Immature natural killer cell (primary cell): ENCODE measurements around the gene NEK2. TPM values are rescaled to one million over a fixed set of nuclear protein-coding genes. Genes with fewer than 3 reads are reported as not detected.
"Not testable (repeated sequence)": the region's sequence is repeated elsewhere in the genome, so short reads cannot be mapped to it uniquely, and the experiment has no call there.

Experiments used
- DNase-seq, 3 donors: peaks; one replicate each; pipeline ENCODE4 v3.0.0; 2022; ENCODE audit warnings: mixed read lengths in 1 of 3
- H3K27ac Mint-ChIP-seq, 6 donors: one replicate each; pipeline ENCODE4 v1.8.0; 2020; ENCODE audit warnings: mixed read lengths in 6 of 6, mild to moderate bottlenecking in 5 of 6, inconsistent platforms in 4 of 6, moderate library complexity in 3 of 6
- H3K27me3 Mint-ChIP-seq, 3 donors: one replicate each; pipeline ENCODE4 v1.8.0; 2020 to 2021; ENCODE audit warnings: low read depth in 3 of 3, mild to moderate bottlenecking in 3 of 3, mixed read lengths in 3 of 3, moderate library complexity in 3 of 3, inconsistent platforms in 1 of 3
- H3K36me3 Mint-ChIP-seq, 3 donors: one replicate each; pipeline ENCODE4 v1.8.0; 2020; ENCODE audit warnings: mixed read lengths in 3 of 3, inconsistent platforms in 2 of 3, mild to moderate bottlenecking in 2 of 3
- H3K4me1 Mint-ChIP-seq, 2 donors: one replicate each; pipeline ENCODE4 v1.8.0; 2020; ENCODE audit warnings: inconsistent platforms in 2 of 2, mild to moderate bottlenecking in 2 of 2, mixed read lengths in 2 of 2, moderate library complexity in 1 of 2
- H3K4me3 Mint-ChIP-seq, 5 donors: one replicate each; pipeline ENCODE4 v1.8.0; 2020; ENCODE audit warnings: mild to moderate bottlenecking in 5 of 5, mixed read lengths in 5 of 5, inconsistent platforms in 3 of 5, moderate library complexity in 3 of 5
- H3K9me3 Mint-ChIP-seq, 6 donors: one replicate each; pipeline ENCODE4 v1.8.0; 2020; ENCODE audit warnings: mild to moderate bottlenecking in 6 of 6, mixed read lengths in 6 of 6, inconsistent platforms in 4 of 6, moderate library complexity in 3 of 6
- polyA plus RNA-seq, 3 donors: library from polyadenylated mRNA; unstranded; fragments of 300-500 nt; fragmentation: Illumina TruSeq; gene quantifications; one replicate each; pipeline ENCODE4 v1.2.3, GENCODE V29; 2021

The NEK2 gene
- polyA plus RNA-seq, 3 donors from 2014 or later = 0.39 to 1.4 (median 1.00) TPM

GRCh38 chr1:211630236-211631081, 45.0 kb downstream of the NEK2 start:
- no peak for DNase-seq
- Mint-ChIP-seq H3K4me3 (no peak overlapping the region), H3K36me3 (no peaks in the 10 kb centered on the region), H3K27ac (no peak overlapping the region), H3K9me3 (no peaks in the 10 kb centered on the region), H3K27me3 (peaks cover 0 to 4% (median 4%) of the 10 kb centered on the region in 3 donors), H3K4me1 (peaks cover 17 to 24% of the 10 kb centered on the region in 2 donors)

- H3K27ac Mint-ChIP-seq = no peak overlapping the region
- H3K27me3 Mint-ChIP-seq = peaks cover 0 to 3% (median 0%) of the 10 kb centered on the region in 3 donors
- no peak overlapping the region for H3K4me3 Mint-ChIP-seq
- peaks cover 20 to 25% of the 10 kb centered on the region in 2 donors for H3K4me1 Mint-ChIP-seq
- H3K9me3 Mint-ChIP-seq = no peaks in the 10 kb centered on the region
- DNase-seq = no peak
- no peaks in the 10 kb centered on the region for H3K36me3 Mint-ChIP-seq
These were observed 47.0 kb downstream of the NEK2 start for GRCh38 chr1:211628417-211628816.

- Mint-ChIP-seq H3K27ac (no peak overlapping the region), H3K4me1 (peaks cover 10 to 17% of the 10 kb centered on the region in 2 donors), H3K9me3 (no peaks in the 10 kb centered on the region), H3K27me3 (no peaks in the 10 kb centered on the region), H3K36me3 (no peaks in the 10 kb centered on the region), H3K4me3 (no peak overlapping the region)
- no peak for DNase-seq
These were observed 48.2 kb downstream of the NEK2 start for GRCh38 chr1:211627259-211627658.

- DNase-seq, H3K9me3 Mint-ChIP-seq, H3K4me3 Mint-ChIP-seq, H3K27me3 Mint-ChIP-seq, H3K27ac Mint-ChIP-seq, H3K4me1 Mint-ChIP-seq, H3K36me3 Mint-ChIP-seq: not testable (repeated sequence)
These were observed 49.6 kb downstream of the NEK2 start for GRCh38 chr1:211625866-211626265.

GRCh38 chr1:211625040-211625439, 50.4 kb downstream of the NEK2 start:
- Mint-ChIP-seq H3K36me3 (no peaks in the 10 kb centered on the region), H3K27me3 (peaks cover 0 to 2% (median 0%) of the 10 kb centered on the region in 3 donors), H3K4me1 (peaks cover 2 to 7% of the 10 kb centered on the region in 2 donors), H3K9me3 (no peaks in the 10 kb centered on the region), H3K27ac (no peak overlapping the region), H3K4me3 (no peak overlapping the region)
- peak; percentile 47 to 62 (median 55) for DNase-seq

GRCh38 chr1:211623515-211623914, 51.9 kb downstream of the NEK2 start:
- peak overlapping the region in 1 of 6 donors; percentile 46 for H3K27ac Mint-ChIP-seq
- H3K27me3 Mint-ChIP-seq = peaks cover 0 to 2% (median 0%) of the 10 kb centered on the region in 3 donors
- DNase-seq = no peak
- H3K4me3 Mint-ChIP-seq = no peak overlapping the region
- no peaks in the 10 kb centered on the region for H3K9me3 Mint-ChIP-seq
- peaks cover 2 to 7% of the 10 kb centered on the region in 2 donors for H3K4me1 Mint-ChIP-seq
- no peaks in the 10 kb centered on the region for H3K36me3 Mint-ChIP-seq

- peaks cover 0 to 2% (median 0%) of the 10 kb centered on the region in 3 donors for H3K27me3 Mint-ChIP-seq
- no peak overlapping the region for H3K27ac Mint-ChIP-seq
- DNase-seq = no peak
- H3K36me3 Mint-ChIP-seq = no peaks in the 10 kb centered on the region
- H3K9me3 Mint-ChIP-seq = no peaks in the 10 kb centered on the region
- H3K4me3 Mint-ChIP-seq = no peak overlapping the region
- H3K4me1 Mint-ChIP-seq = peaks cover 2 to 7% of the 10 kb centered on the region in 2 donors
These were observed 53.8 kb downstream of the NEK2 start for GRCh38 chr1:211621447-211622198.

- DNase-seq = no peak
- H3K4me3 Mint-ChIP-seq = no peak overlapping the region
- H3K9me3 Mint-ChIP-seq = no peaks in the 10 kb centered on the region
- H3K4me1 Mint-ChIP-seq = peaks cover 2 to 7% of the 10 kb centered on the region in 2 donors
- H3K27me3 Mint-ChIP-seq = peaks cover 0 to 2% (median 2%) of the 10 kb centered on the region in 3 donors
- peak overlapping the region in 1 of 6 donors; percentile 43 for H3K27ac Mint-ChIP-seq
- H3K36me3 Mint-ChIP-seq = no peaks in the 10 kb centered on the region
These were observed 55.3 kb downstream of the NEK2 start for GRCh38 chr1:211620097-211620496.

GRCh38 chr1:211619033-211619996, 56.1 kb downstream of the NEK2 start:
- no peak for DNase-seq
- H3K27ac Mint-ChIP-seq = no peak overlapping the region
- H3K9me3 Mint-ChIP-seq = no peaks in the 10 kb centered on the region
- H3K4me3 Mint-ChIP-seq = no peak overlapping the region
- H3K4me1 Mint-ChIP-seq = peaks cover 0 to 7% of the 10 kb centered on the region in 2 donors
- peaks cover 0 to 3% (median 2%) of the 10 kb centered on the region in 3 donors for H3K27me3 Mint-ChIP-seq
- H3K36me3 Mint-ChIP-seq = no peaks in the 10 kb centered on the region

- H3K4me1 Mint-ChIP-seq = peaks cover 0 to 5% of the 10 kb centered on the region in 2 donors
- no peak overlapping the region for H3K27ac Mint-ChIP-seq
- H3K36me3 Mint-ChIP-seq = no peaks in the 10 kb centered on the region
These were observed 58.5 kb downstream of the NEK2 start for GRCh38 chr1:211616965-211617297.

GRCh38 chr1:211616231-211616964, 59.0 kb downstream of the NEK2 start:
- no peaks in the 10 kb centered on the region for H3K36me3 Mint-ChIP-seq
- H3K27me3 Mint-ChIP-seq = peaks cover 0 to 3% (median 2%) of the 10 kb centered on the region in 3 donors
- no peak for DNase-seq
- no peak overlapping the region for H3K27ac Mint-ChIP-seq
- H3K4me3 Mint-ChIP-seq = no peak overlapping the region
- H3K9me3 Mint-ChIP-seq = no peaks in the 10 kb centered on the region
- peaks cover 0 to 5% of the 10 kb centered on the region in 2 donors for H3K4me1 Mint-ChIP-seq

More at GRCh38 chr1:211616965-211617297, 58.5 kb downstream of the NEK2 start:
- no peak overlapping the region for H3K4me3 Mint-ChIP-seq
- no peaks in the 10 kb centered on the region for H3K9me3 Mint-ChIP-seq
- peaks cover 0 to 3% (median 2%) of the 10 kb centered on the region in 3 donors for H3K27me3 Mint-ChIP-seq
- DNase-seq = no peak

GRCh38 chr1:211614615-211615014, 60.8 kb downstream of the NEK2 start:
- no peak overlapping the region for H3K4me3 Mint-ChIP-seq
- H3K4me1 Mint-ChIP-seq = peaks cover 0 to 5% of the 10 kb centered on the region in 2 donors
- DNase-seq = no peak
- peaks cover 0 to 3% (median 0%) of the 10 kb centered on the region in 3 donors for H3K27me3 Mint-ChIP-seq
- no peaks in the 10 kb centered on the region for H3K9me3 Mint-ChIP-seq
- H3K36me3 Mint-ChIP-seq = no peaks in the 10 kb centered on the region
- H3K27ac Mint-ChIP-seq = no peak overlapping the region

- Mint-ChIP-seq H3K4me1 (peaks cover 0 to 5% of the 10 kb centered on the region in 2 donors), H3K4me3 (no peak overlapping the region), H3K27me3 (peaks cover 0 to 5% (median 0%) of the 10 kb centered on the region in 3 donors), H3K27ac (peak overlapping the region in 1 of 6 donors; percentile 5), H3K9me3 (no peaks in the 10 kb centered on the region), H3K36me3 (no peaks in the 10 kb centered on the region)
- DNase-seq = no peak
These were observed 61.5 kb downstream of the NEK2 start for GRCh38 chr1:211613951-211614350.
